Psoas muscle (tissue), 8 donors: ENCODE results near the gene ADAMTS12. TPM values are rescaled to one million over a fixed set of nuclear protein-coding genes. Genes with fewer than 3 reads are reported as not detected.

Experiments
- ATAC-seq, 4 donors: fragments of 200-7000 bp; cut with Tn5 transposase; one replicate each; pipeline ENCODE4 v1.9.1; 2020; ENCODE audit warnings: moderate library complexity in 3 of 4, mild to moderate bottlenecking in 2 of 4
- DNase-seq, 2 donors: peaks; one replicate each; pipeline ENCODE4 v3.0.0-alpha.2; 2020
- H3K27ac ChIP-seq: fragments of 200-600 bp; one replicate; pipeline ENCODE4 v1.8.0; 2022
- H3K27me3 ChIP-seq, 3 donors: fragments of 200-600 bp in 1 of 3; one replicate each; pipeline versions ENCODE4 v1.6.1 to v1.8.0; 2013 to 2022; ENCODE audit warnings: low read length in 2 of 3, mild to moderate bottlenecking in 2 of 3, moderate library complexity in 1 of 3; ENCODE audit not compliant: insufficient read depth in 3 of 3
- H3K36me3 ChIP-seq, 2 donors: fragments of 200-600 bp in 1 of 2; one replicate each; pipeline versions ENCODE4 v1.6.1 to v1.8.0; 2013 to 2022; ENCODE audit warnings: low read depth in 1 of 2, mild to moderate bottlenecking in 1 of 2, moderate library complexity in 1 of 2; ENCODE audit not compliant: insufficient read depth in 1 of 2
- H3K4me1 ChIP-seq: fragments of 200-600 bp; one replicate; pipeline ENCODE4 v1.8.0; 2022
- H3K4me3 ChIP-seq: fragments of 200-600 bp; one replicate; pipeline ENCODE4 v1.8.0; 2022; ENCODE audit warnings: mild to moderate bottlenecking
- H3K9me3 ChIP-seq: fragments of 200-600 bp; one replicate; pipeline ENCODE4 v1.8.0; 2022
- WGBS, 3 donors: extraction: QIAGEN DNeasy Blood & Tissue Kit; methylation state at CpG; one replicate each; pipeline versions ENCODE4 v1.1.6 to v1.1.7; 2013; 5-methylcytosine and 5-hydroxymethylcytosine counted together
- intact Hi-C, 2 donors: fragments of 100-400 bp; cut with DNase I; formaldehyde crosslinking; loops; one replicate each; pipeline versions ENCODE4 v1.11.0 to v1.14.2; 2022
- polyA plus RNA-seq, 3 donors: library from polyadenylated mRNA; stranded (reverse); fragments of 200-250 nt; gene quantifications; one replicate each; pipeline ENCODE4 v1.2.3, GENCODE V29; 2013
- total RNA-seq, 4 donors: library from RNA; stranded (reverse); fragmentation: NEBNext Ultra II Directional in 2 of 4; extraction: Animal tissue kit (Norgen Biotek cat#: 25700) in 2 of 4; gene quantifications; one replicate each; pipeline versions ENCODE4 v1.2.1 to v1.2.4, GENCODE V29; 2021 to 2023
- TF ChIP-seq, protein P1 (sequence below): fragments of 200-600 bp; IDR thresholded peaks from one replicate; pipeline ENCODE4 v1.8.0; 2022; ENCODE audit warnings: antibody characterized with exemption
- donor health status: healthy with polysubstance abuse.
- donor health status: DM: no; HTN: no; CAD: no; lungs with moderate emphysema.
- donor health status: Bipolar disorder and iron deficiency.
- donor health status: healthy.
- donor health status: DM: yes; HTN: yes; CAD: no.
- donor health status: DM: no; HTN: no; CAD: no.
- donor health status: DM: no; HTN: no; CAD: no.
- donor health status: DM: yes; HTN: yes; CAD: no.

The ADAMTS12 gene
- total and polyA plus RNA-seq, 7 donors = 0.19 to 1.2 (median 0.88) TPM

DNA sequence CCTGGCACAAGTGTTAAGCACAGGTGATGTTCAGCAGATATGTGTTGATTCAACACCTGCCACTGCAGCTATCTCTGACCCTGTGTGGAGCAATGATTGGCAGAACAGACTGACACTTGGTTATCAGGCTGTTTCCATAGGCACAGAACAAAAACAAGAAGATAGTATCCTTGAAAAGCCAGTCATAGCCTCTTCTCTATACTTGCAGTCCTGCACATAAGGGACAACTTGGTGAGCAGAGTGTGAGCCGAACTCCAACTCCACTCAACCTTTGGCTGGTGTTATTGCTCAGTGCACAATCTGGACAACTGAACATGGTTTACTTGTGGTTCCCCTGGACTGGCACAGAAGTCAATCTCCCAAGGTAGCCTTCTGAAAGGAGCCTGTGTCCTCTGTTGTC, 99.2 kb downstream of the ADAMTS12 start:
- ATAC-seq (no peak), DNase-seq (no peak)
- H3K9me3 ChIP-seq = no peaks in the 10 kb centered on the region
- intact Hi-C loops = no loop called here
- H3K27ac ChIP-seq = no peak overlapping the region
- TF ChIP-seq, protein P1, sequence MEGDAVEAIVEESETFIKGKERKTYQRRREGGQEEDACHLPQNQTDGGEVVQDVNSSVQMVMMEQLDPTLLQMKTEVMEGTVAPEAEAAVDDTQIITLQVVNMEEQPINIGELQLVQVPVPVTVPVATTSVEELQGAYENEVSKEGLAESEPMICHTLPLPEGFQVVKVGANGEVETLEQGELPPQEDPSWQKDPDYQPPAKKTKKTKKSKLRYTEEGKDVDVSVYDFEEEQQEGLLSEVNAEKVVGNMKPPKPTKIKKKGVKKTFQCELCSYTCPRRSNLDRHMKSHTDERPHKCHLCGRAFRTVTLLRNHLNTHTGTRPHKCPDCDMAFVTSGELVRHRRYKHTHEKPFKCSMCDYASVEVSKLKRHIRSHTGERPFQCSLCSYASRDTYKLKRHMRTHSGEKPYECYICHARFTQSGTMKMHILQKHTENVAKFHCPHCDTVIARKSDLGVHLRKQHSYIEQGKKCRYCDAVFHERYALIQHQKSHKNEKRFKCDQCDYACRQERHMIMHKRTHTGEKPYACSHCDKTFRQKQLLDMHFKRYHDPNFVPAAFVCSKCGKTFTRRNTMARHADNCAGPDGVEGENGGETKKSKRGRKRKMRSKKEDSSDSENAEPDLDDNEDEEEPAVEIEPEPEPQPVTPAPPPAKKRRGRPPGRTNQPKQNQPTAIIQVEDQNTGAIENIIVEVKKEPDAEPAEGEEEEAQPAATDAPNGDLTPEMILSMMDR = no peak
- H3K27me3 ChIP-seq = no peaks in the 10 kb centered on the region
- no peaks in the 10 kb centered on the region for H3K4me1 ChIP-seq
- H3K36me3 ChIP-seq = no peaks in the 10 kb centered on the region
- H3K4me3 ChIP-seq = no peak overlapping the region
- WGBS, 3 donors = 87 to 92% (median 91%) methylated on average over 1 of the region's 1 CpG

DNA sequence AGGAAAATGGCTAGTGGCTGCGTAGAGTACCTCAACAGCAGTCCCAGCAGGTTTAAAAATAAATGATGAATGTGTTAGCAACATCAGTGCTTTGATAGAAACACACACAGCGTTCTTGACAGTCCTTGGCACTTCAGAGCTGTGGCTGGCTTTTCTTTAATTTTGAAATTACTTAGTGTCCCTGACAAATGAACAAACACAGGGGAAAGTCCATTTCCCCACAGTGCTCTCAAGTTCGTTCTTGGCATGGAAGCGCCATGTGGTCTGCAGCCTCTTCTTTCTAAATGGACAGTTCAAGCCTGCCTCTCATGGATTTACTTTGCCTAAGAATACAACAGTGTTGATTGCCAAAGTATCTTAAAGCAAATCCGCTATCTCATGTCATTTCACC, 102.2 kb downstream of the ADAMTS12 start:
- no peak overlapping the region for H3K27ac ChIP-seq
- 75 to 78% (median 77%) methylated on average over 5 of the region's 5 CpGs for whole genome bisulfite sequencing, 3 donors
- ATAC-seq (peak in 2 of 4 donors; percentile 30 to 55), DNase-seq (no peak)
- no peaks in the 10 kb centered on the region for H3K36me3 ChIP-seq
- intact Hi-C loops = no loop called here
- H3K4me3 ChIP-seq = no peak overlapping the region
- no peaks in the 10 kb centered on the region for H3K4me1 ChIP-seq
- H3K9me3 ChIP-seq = peaks cover 7% of the 10 kb centered on the region
- TF ChIP-seq, protein P1 = no peak
- no peaks in the 10 kb centered on the region for H3K27me3 ChIP-seq

DNA sequence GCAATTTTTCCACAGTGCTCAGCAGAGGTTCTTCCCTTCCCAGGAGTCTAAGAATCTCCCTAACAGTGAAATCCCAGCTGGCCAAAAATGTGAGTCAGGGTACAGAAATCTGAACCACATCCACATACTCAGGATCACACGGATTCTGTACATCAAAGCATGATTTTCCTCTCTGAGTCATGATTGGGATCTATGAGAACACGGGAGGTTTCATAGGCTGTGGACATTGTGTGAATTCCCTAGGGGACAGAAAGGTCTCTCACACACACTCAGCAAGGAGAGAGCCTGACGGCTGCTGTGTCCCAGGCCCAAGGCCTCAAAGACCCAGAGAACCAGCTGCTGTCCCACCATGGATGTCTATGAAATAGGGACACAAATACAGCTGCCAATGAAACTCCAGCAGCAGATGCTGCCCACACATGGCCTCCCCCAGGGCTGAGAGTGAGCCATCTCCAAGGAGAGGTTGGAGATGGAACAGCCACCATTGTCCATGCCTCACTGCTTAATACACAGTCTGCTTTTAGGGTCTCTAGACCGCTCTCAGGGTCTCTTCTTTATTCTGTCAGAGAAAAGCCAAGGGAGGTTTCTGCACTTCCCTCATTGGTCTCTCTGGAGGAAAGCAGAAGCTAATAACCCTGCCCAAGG, 102.7 kb downstream of the ADAMTS12 start:
- Histone ChIP-seq H3K27me3 (no peaks in the 10 kb centered on the region), H3K9me3 (peaks cover 11% of the 10 kb centered on the region), H3K27ac (no peak overlapping the region), H3K36me3 (no peaks in the 10 kb centered on the region), H3K4me3 (no peak overlapping the region), H3K4me1 (no peaks in the 10 kb centered on the region)
- peak in 1 of 4 donors; percentile 40 for ATAC-seq
- intact Hi-C loops = no loop called here
- WGBS, 3 donors = 47 to 53% (median 51%) methylated on average over 4 of the region's 4 CpGs
- TF ChIP-seq, protein P1 = no peak
- DNase-seq = no peak

DNA sequence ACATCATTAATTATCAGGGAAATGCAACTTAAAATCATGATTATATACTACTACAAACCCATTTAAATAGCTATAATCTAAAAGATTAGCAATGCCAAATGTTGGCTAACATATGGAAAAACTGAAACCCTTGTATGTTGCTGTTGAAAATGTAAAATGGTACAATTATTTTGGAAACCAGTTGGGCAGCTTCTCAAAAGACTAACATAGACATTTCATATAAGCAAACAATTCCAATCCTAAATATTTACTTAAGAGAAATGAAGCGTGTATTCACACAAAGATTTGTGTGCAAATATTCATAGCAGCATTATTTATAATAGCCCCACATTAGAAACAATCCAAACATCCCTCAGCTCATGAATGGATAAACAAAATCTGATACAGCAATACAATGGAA, 106.2 kb downstream of the ADAMTS12 start:
- TF ChIP-seq, protein P1 = no peak
- H3K4me1 ChIP-seq = no peaks in the 10 kb centered on the region

DNA sequence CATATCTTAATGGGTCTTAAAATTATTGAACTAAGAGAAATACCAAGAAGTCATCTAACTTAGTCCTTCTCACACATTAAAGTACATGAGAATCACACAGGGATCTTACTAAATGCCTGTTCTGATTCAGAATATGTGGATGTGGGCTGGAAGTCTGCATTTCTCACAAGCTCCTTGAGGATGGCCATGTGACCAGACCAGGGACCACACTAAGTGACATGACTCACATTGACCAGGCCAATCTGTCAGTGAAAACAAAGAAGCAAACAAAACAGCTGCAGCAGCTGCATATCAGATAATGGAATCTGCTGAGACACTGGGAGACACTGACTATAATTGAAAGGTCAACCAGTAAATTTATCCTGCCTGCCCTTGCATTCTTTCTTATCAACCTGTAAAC, 110.5 kb downstream of the ADAMTS12 start:
- no peak for DNase-seq
- Histone ChIP-seq H3K9me3 (peaks cover 20% of the 10 kb centered on the region), H3K27me3 (no peaks in the 10 kb centered on the region), H3K4me3 (no peak overlapping the region), H3K4me1 (no peaks in the 10 kb centered on the region), H3K36me3 (no peaks in the 10 kb centered on the region), H3K27ac (no peak overlapping the region)
- TF ChIP-seq, protein P1 = no peak
- peak in 1 of 4 donors; percentile 56 for ATAC-seq
- intact Hi-C loops = no loop called here

More for the DNA sequence above, 106.2 kb downstream of the ADAMTS12 start:
- intact Hi-C loops = no loop called here
- H3K27me3 ChIP-seq = no peaks in the 10 kb centered on the region
- H3K4me3 ChIP-seq = no peak overlapping the region
- no peak for DNase-seq
- no peaks in the 10 kb centered on the region for H3K36me3 ChIP-seq
- peaks cover 16% of the 10 kb centered on the region for H3K9me3 ChIP-seq
- 91 to 97% (median 95%) methylated on average over 1 of the region's 1 CpG for WGBS, 3 donors
- no peak overlapping the region for H3K27ac ChIP-seq
- ATAC-seq = no peak
